ENCODE data around the gene ZNF32.

Gene ZNF32

GRCh38 chr10:43665054-43665453 lies 16.4 kb upstream of the ZNF32 start:
- no peak for TF ChIP-seq CTCF (IDR thresholded peaks at IDR 0.05; ENCODE audit: unreplicated experiment in 3 of 3)

GRCh38 chr10:43658227-43658626 lies 9.5 kb upstream of the ZNF32 start:
- no peaks in the 10 kb centered on the region for H3K27me3 Mint-ChIP-seq (ENCODE audit: low read depth)
- H3K4me1 Mint-ChIP-seq, result peaks cover 19% of the 10 kb centered on the region
- no peak overlapping the region for H3K4me3 Mint-ChIP-seq
- no peak overlapping the region for H3K27ac Mint-ChIP-seq
- H3K36me3 Mint-ChIP-seq (ENCODE audit: low read depth), result no peaks in the 10 kb centered on the region
- H3K9me3 Mint-ChIP-seq, result no peaks in the 10 kb centered on the region
- no peak for TF ChIP-seq CTCF (IDR thresholded peaks at IDR 0.05; ENCODE audit: unreplicated experiment in 3 of 3)

More at GRCh38 chr10:43665054-43665453, 16.4 kb upstream of the ZNF32 start:
- peaks cover 17% of the 10 kb centered on the region for H3K27me3 Mint-ChIP-seq (ENCODE audit: low read depth)
- no peak overlapping the region for H3K27ac Mint-ChIP-seq
- H3K4me3 Mint-ChIP-seq, result no peak overlapping the region
- H3K9me3 Mint-ChIP-seq, result peaks cover 3% of the 10 kb centered on the region
- no peaks in the 10 kb centered on the region for H3K36me3 Mint-ChIP-seq (ENCODE audit: low read depth)
- no peaks in the 10 kb centered on the region for H3K4me1 Mint-ChIP-seq

- peaks cover 19% of the 10 kb centered on the region for H3K4me1 Mint-ChIP-seq
- peak overlapping the region in 2 of 3 experiments; percentile 20 to 45 for H3K27ac Mint-ChIP-seq
- no peak for TF ChIP-seq CTCF (IDR thresholded peaks at IDR 0.05; ENCODE audit: unreplicated experiment in 3 of 3)
- no peak overlapping the region for H3K4me3 Mint-ChIP-seq
- H3K9me3 Mint-ChIP-seq, result no peaks in the 10 kb centered on the region
- H3K27me3 Mint-ChIP-seq (ENCODE audit: low read depth), result no peaks in the 10 kb centered on the region
- H3K36me3 Mint-ChIP-seq (ENCODE audit: low read depth), result no peaks in the 10 kb centered on the region
These were observed 6.6 kb upstream of the ZNF32 start for GRCh38 chr10:43655311-43655710.

- Mint-ChIP-seq H3K9me3 (peaks cover 7% of the 10 kb centered on the region), H3K27me3 (ENCODE audit: low read depth) (peaks cover 3% of the 10 kb centered on the region), H3K27ac (peak overlapping the region; percentile 62 to 85 (median 71)), H3K4me3 (no peak overlapping the region), H3K36me3 (ENCODE audit: low read depth) (no peaks in the 10 kb centered on the region), H3K4me1 (peaks cover 28% of the 10 kb centered on the region)
- TF ChIP-seq CTCF (IDR thresholded peaks at IDR 0.05; ENCODE audit: unreplicated experiment in 3 of 3), result no peak
These were observed 5.1 kb upstream of the ZNF32 start for GRCh38 chr10:43653746-43654145.

GRCh38 chr10:43649185-43649523 lies 473 bp upstream of the ZNF32 start:
- H3K4me3 Mint-ChIP-seq, result peak overlapping the region; percentile 93 to 98 (median 97)
- H3K9me3 Mint-ChIP-seq, result peaks cover 42% of the 10 kb centered on the region
- H3K27ac Mint-ChIP-seq, result peak overlapping the region; percentile 94 to 97 (median 95)
- H3K27me3 Mint-ChIP-seq (ENCODE audit: low read depth), result peaks cover 7% of the 10 kb centered on the region
- peaks cover 38% of the 10 kb centered on the region for H3K36me3 Mint-ChIP-seq (ENCODE audit: low read depth)
- peaks cover 20% of the 10 kb centered on the region for H3K4me1 Mint-ChIP-seq
- no peak for TF ChIP-seq CTCF (IDR thresholded peaks at IDR 0.05; ENCODE audit: unreplicated experiment in 3 of 3)

- peak overlapping the region; percentile 91 to 99 (median 92) for H3K27ac Mint-ChIP-seq
- H3K27me3 Mint-ChIP-seq (ENCODE audit: low read depth), result peaks cover 7% of the 10 kb centered on the region
- peak overlapping the region; percentile 95 to 98 (median 97) for H3K4me3 Mint-ChIP-seq
These were observed 635 bp downstream of the ZNF32 start for GRCh38 chr10:43648095-43648397.

More at GRCh38 chr10:43648095-43648397, 635 bp downstream of the ZNF32 start:
- H3K4me1 Mint-ChIP-seq, result peaks cover 13% of the 10 kb centered on the region
- H3K36me3 Mint-ChIP-seq (ENCODE audit: low read depth), result peaks cover 49% of the 10 kb centered on the region
- no peak for TF ChIP-seq CTCF (IDR thresholded peaks at IDR 0.05; ENCODE audit: unreplicated experiment in 3 of 3)
- H3K9me3 Mint-ChIP-seq, result peaks cover 51% of the 10 kb centered on the region

All from nephron (organoid).